HG03039 (cell line): ENCODE results near the gene COLEC11.

Experiments used
- ATAC-seq: cut with Tn5 transposase; IDR thresholded peaks from one replicate; pipeline ENCODE4 v1.9.1; 2021; ENCODE audit warnings: mild to moderate bottlenecking, moderate library complexity; ENCODE audit not compliant: unreplicated experiment

The COLEC11 gene

GRCh38 chr2:3584608-3585260 is 10.2 kb upstream of the COLEC11 start:
- no peak for ATAC-seq

GRCh38 chr2:3585261-3586109 is 9.4 kb upstream of the COLEC11 start:
- ATAC-seq, result no peak

- no peak for ATAC-seq
Measured at GRCh38 chr2:3586220-3586619, 8.7 kb upstream of the COLEC11 start.

- ATAC-seq, result no peak
Measured at GRCh38 chr2:3587021-3587420, 7.9 kb upstream of the COLEC11 start.

- ATAC-seq, result no peak
Measured at GRCh38 chr2:3587432-3587831, 7.5 kb upstream of the COLEC11 start.

- ATAC-seq, result no peak
Measured at GRCh38 chr2:3588084-3588483, 6.8 kb upstream of the COLEC11 start.

GRCh38 chr2:3589086-3589485 is 5.8 kb upstream of the COLEC11 start:
- ATAC-seq, result no peak

GRCh38 chr2:3595404-3595803 is 492 bp downstream of the COLEC11 start:
- no peak for ATAC-seq

- peak; percentile 94 for ATAC-seq
Measured at GRCh38 chr2:3595985-3596384, 1.1 kb downstream of the COLEC11 start.

- ATAC-seq, result no peak
Measured at GRCh38 chr2:3596901-3597417, 2.0 kb downstream of the COLEC11 start.

- peak; percentile 40 for ATAC-seq
Measured at GRCh38 chr2:3597567-3597966, 2.7 kb downstream of the COLEC11 start.

- ATAC-seq, result no peak
Measured at GRCh38 chr2:3598197-3598910, 3.4 kb downstream of the COLEC11 start.

GRCh38 chr2:3598912-3599854 is 4.3 kb downstream of the COLEC11 start:
- no peak for ATAC-seq

- ATAC-seq, result no peak
Measured at GRCh38 chr2:3600256-3600855, 5.4 kb downstream of the COLEC11 start.

- ATAC-seq, result no peak
Measured at GRCh38 chr2:3601561-3602271, 6.8 kb downstream of the COLEC11 start.

- ATAC-seq, result no peak
Measured at GRCh38 chr2:3602553-3603339, 7.8 kb downstream of the COLEC11 start.

GRCh38 chr2:3603536-3604206 is 8.8 kb downstream of the COLEC11 start:
- no peak for ATAC-seq
